A549 (cell line): ENCODE data around the gene NLRX1. TPM values are rescaled to one million over a fixed set of nuclear protein-coding genes. Genes with fewer than 3 reads are reported as not detected.

Source experiments
- ATAC-seq, 2 experiments: fragments of 200-7000 bp in 1 of 2; fragments of >200 bp in 1 of 2; cut with Nextera tagmentation in 1 of 2; cut with Tn5 transposase in 1 of 2; 3 replicates each; pipeline versions ENCODE4 v1.8.0 to v1.9.1; 2018 to 2020; ENCODE audit warnings: mild to moderate bottlenecking in 1 of 2, moderate library complexity in 1 of 2
- CTCF ChIA-PET: fragments of 300-600 bp; sonication (Branson Sonifier 250); formaldehyde crosslinking; extraction: SDS; loops from one replicate; lab custom pipeline; 2021; ENCODE audit warnings: antibody characterized with exemption, inconsistent platforms; lab: Yijun Ruan, JAX
- POLR2A ChIA-PET: fragments of 350-600 bp; formaldehyde crosslinking; extraction: SDS; loops from one replicate; lab custom pipeline; 2021; ENCODE audit warnings: antibody characterized with exemption, inconsistent platforms; lab: Yijun Ruan, JAX
- DNase-seq, 2 experiments: peaks; one replicate each; pipeline versions ENCODE4 v3.0.0 to v3.0.0-alpha.2; 2011 to 2016; ENCODE audit warnings: low read depth in 1 of 2, low spot score in 1 of 2
- FAIRE-seq: peaks from 2 replicates; lab custom pipeline; 2011; peaks lifted over from hg19 to GRCh38; lab: Jason Lieb, UNC
- H3K27ac ChIP-seq, 2 experiments: fragments of >200 bp; sonication (Bioruptor Twin); formaldehyde crosslinking; 3 replicates each; pipeline ENCODE4 v1.5.1; 2016 to 2017
- H3K4me1 ChIP-seq: fragments of >200 bp; sonication (Bioruptor Twin); formaldehyde crosslinking; 3 replicates; pipeline ENCODE4 v1.6.1; 2016
- H3K4me2 ChIP-seq: fragments of >200 bp; sonication (Bioruptor Twin); formaldehyde crosslinking; 3 replicates; pipeline ENCODE4 v1.6.1; 2016
- H3K4me3 ChIP-seq: fragments of >200 bp; sonication (Bioruptor Twin); formaldehyde crosslinking; 3 replicates; pipeline ENCODE4 v1.5.1; 2016
- H3K9me3 ChIP-seq: fragments of >200 bp; sonication (Bioruptor Twin); formaldehyde crosslinking; 3 replicates; pipeline ENCODE4 v1.6.1; 2016
- CBX2 ChIP-seq: fragments of 200-600 bp; sonication (generic); IDR thresholded peaks from 2 replicates; pipeline ENCODE4 v1.6.1; 2016; ENCODE audit warnings: low read depth, mild to moderate bottlenecking, borderline replicate concordance
- CBX8 ChIP-seq: fragments of 200-600 bp; sonication (generic); IDR thresholded peaks from 2 replicates; pipeline ENCODE4 v1.6.1; 2016
- CEBPB ChIP-seq, 2 experiments: fragments of >200 bp in 1 of 2; sonication (Bioruptor Twin) in 1 of 2; formaldehyde crosslinking in 1 of 2; IDR thresholded peaks; 2 replicates each; pipeline ENCODE4 v1.6.1; 2012 to 2016
- CHD4 ChIP-seq: fragments of 200-600 bp; sonication (generic); IDR thresholded peaks from 2 replicates; pipeline ENCODE4 v1.6.1; 2016; ENCODE audit warnings: antibody characterized with exemption, mild to moderate bottlenecking, borderline replicate concordance
- CTCF ChIP-seq: fragments of >200 bp; sonication (Bioruptor Twin); formaldehyde crosslinking; IDR thresholded peaks from 3 replicates; pipeline ENCODE4 v1.5.1; 2016
- ELK1 ChIP-seq: fragments of 150-350 bp; IDR thresholded peaks from 2 replicates; pipeline ENCODE4 v1.6.1; 2014; ENCODE audit warnings: low read depth, mild to moderate bottlenecking, low read length
- EP300 ChIP-seq, 2 experiments: fragments of >200 bp; sonication (Bioruptor Twin); formaldehyde crosslinking; IDR thresholded peaks; 2 replicates in 1 of 2; 3 replicates in 1 of 2; pipeline ENCODE4 v1.6.1; 2016 to 2017
- ESRRA ChIP-seq: fragments of 150-350 bp; IDR thresholded peaks from 2 replicates; pipeline ENCODE4 v1.6.1; 2014; ENCODE audit warnings: mild to moderate bottlenecking, low read length, borderline replicate concordance
- FOSB ChIP-seq: fragments of 250-450 bp; sonication (Bioruptor Pico); IDR thresholded peaks from 2 replicates; pipeline ENCODE4 v1.5.0; 2020; ENCODE audit warnings: mild to moderate bottlenecking, moderate library complexity
- FOXS1 ChIP-seq: fragments of 250-450 bp; sonication (Bioruptor Pico); IDR thresholded peaks from 2 replicates; pipeline ENCODE4 v1.5.0; 2020; ENCODE audit warnings: mild to moderate bottlenecking, moderate library complexity
- HDAC2 ChIP-seq: fragments of 200-600 bp; sonication (generic); IDR thresholded peaks from 2 replicates; pipeline ENCODE4 v1.6.1; 2016
- HES2 ChIP-seq: fragments of >200 bp; sonication (Bioruptor Twin); formaldehyde crosslinking; IDR thresholded peaks from 2 replicates; pipeline ENCODE4 v1.6.1; 2016
- HEYL ChIP-seq: fragments of 250-450 bp; sonication (Bioruptor Pico); IDR thresholded peaks from 2 replicates; pipeline ENCODE4 v1.8.0; 2021; ENCODE audit warnings: mild to moderate bottlenecking, moderate library complexity
- HOXB13 ChIP-seq: fragments of 250-450 bp; sonication (Bioruptor Pico); IDR thresholded peaks from 2 replicates; pipeline ENCODE4 v1.5.0; 2020; ENCODE audit warnings: low read depth, mild to moderate bottlenecking, moderate library complexity
- HOXB5 ChIP-seq: fragments of 250-450 bp; sonication (Bioruptor Pico); IDR thresholded peaks from 2 replicates; pipeline ENCODE4 v1.5.0; 2020; ENCODE audit warnings: mild to moderate bottlenecking, moderate library complexity
- JUN ChIP-seq, 2 experiments: fragments of >200 bp; sonication (Bioruptor Twin); formaldehyde crosslinking; IDR thresholded peaks; 2 replicates in 1 of 2; 3 replicates in 1 of 2; pipeline ENCODE4 v1.6.1; 2016 to 2017
- JUNB ChIP-seq: fragments of >200 bp; sonication (Bioruptor Twin); formaldehyde crosslinking; IDR thresholded peaks from 2 replicates; pipeline ENCODE4 v1.6.1; 2016
- KDM5A ChIP-seq: fragments of 200-600 bp; sonication (generic); IDR thresholded peaks from 2 replicates; pipeline ENCODE4 v1.6.1; 2016; ENCODE audit warnings: antibody characterized with exemption, mild to moderate bottlenecking
- MAFK ChIP-seq: fragments of 450-650 bp; IDR thresholded peaks from 2 replicates; pipeline ENCODE4 v1.6.1; 2014; ENCODE audit not compliant: partially characterized antibody
- MAX ChIP-seq: IDR thresholded peaks from 2 replicates; pipeline ENCODE4 v1.6.1; 2012
- NFE2L2 ChIP-seq: fragments of 150-350 bp; conservative IDR thresholded peaks from 2 replicates; pipeline ENCODE4 v1.6.1; 2014; ENCODE audit warnings: low read length
- PHF8 ChIP-seq: fragments of 200-600 bp; sonication (generic); IDR thresholded peaks from 2 replicates; pipeline ENCODE4 v1.6.1; 2016; ENCODE audit warnings: low read depth, mild to moderate bottlenecking, antibody characterized with exemption, moderate library complexity, borderline replicate concordance
- POLR2A ChIP-seq: IDR thresholded peaks from 2 replicates; pipeline ENCODE4 v1.6.1; 2012; ENCODE audit warnings: mild to moderate bottlenecking, low read length
- RNF2 ChIP-seq: fragments of 200-600 bp; sonication (generic); IDR thresholded peaks from 2 replicates; pipeline ENCODE4 v1.6.1; 2016; ENCODE audit warnings: low read depth, mild to moderate bottlenecking, antibody characterized with exemption, moderate library complexity, borderline replicate concordance
- TP53 ChIP-seq: fragments of 250-450 bp; sonication (Bioruptor Pico); IDR thresholded peaks from 2 replicates; pipeline ENCODE4 v1.5.0; 2021; ENCODE audit warnings: mild to moderate bottlenecking, moderate library complexity
- ZC3H11A ChIP-seq: fragments of 450-650 bp; IDR thresholded peaks from 2 replicates; pipeline ENCODE4 v1.6.1; 2014; ENCODE audit warnings: antibody characterized with exemption, mild to moderate bottlenecking
- WGBS: methylation state at CpG from one replicate; pipeline ENCODE4 v1.1.6; 2017; ENCODE audit errors: missing lambda C conversion rate; 5-methylcytosine and 5-hydroxymethylcytosine counted together
- polyA plus RNA-seq, 4 experiments: library from polyadenylated mRNA; depleted of rRNA in 3 of 4; stranded (reverse); fragments of >200 nt; fragmentation: RNase III in 1 of 4; extraction: RNeasy Plus Mini Kit Qiagen cat#74134 plus additional on column Dnase treatment in 1 of 4; gene quantifications; 2 replicates in 3 of 4; 3 replicates in 1 of 4; pipeline ENCODE4 v1.2.3, GENCODE V29; 2011 to 2017

NLRX1 gene
- polyA plus RNA-seq, 2 of the 4 experiments (the other 2 are of a cell fraction), result 8.4 to 8.5 TPM

GRCh38 chr11:119145551-119145950 lies 23.0 kb upstream of the NLRX1 start:
- no peak for FAIRE-seq
- POLR2A ChIA-PET, result no interaction called here
- no peak for ATAC-seq

GRCh38 chr11:119147604-119148333 lies 20.8 kb upstream of the NLRX1 start:
- no peak for DNase-seq

More at GRCh38 chr11:119145551-119145950, 23.0 kb upstream of the NLRX1 start:
- no peak for TF ChIP-seq HDAC2
- no peak for TF ChIP-seq CTCF
- TF ChIP-seq HOXB13 (CRISPR knock-in tag), result no peak
- no peak for TF ChIP-seq CBX2
- TF ChIP-seq MAFK, result no peak
- no peak for TF ChIP-seq ZC3H11A
- no peak for TF ChIP-seq EP300 (IDR thresholded peaks at IDR 0.05)
- DNase-seq, result no peak
- H3K9me3 ChIP-seq, result no peaks in the 10 kb centered on the region
- H3K4me1 ChIP-seq, result 0 out of 3 replicates have a peak, but pooled peaks cover 4% of the 10 kb centered on the region
- WGBS, result 33% methylated on average over 3 of the region's 3 CpGs
- H3K4me3 ChIP-seq, result no peak overlapping the region
- H3K4me2 ChIP-seq, result no peak overlapping the region
- CTCF ChIA-PET, result interaction anchor here (0.7 to 2.6 kb wide), 19 partner anchors 8 to 262 kb away, joined by 3 to 13 read pairs (median 5); partner anchors contain the start of gene NHERF4
- H3K27ac ChIP-seq, result no peak overlapping the region

GRCh38 chr11:119148720-119149017 lies 19.9 kb upstream of the NLRX1 start:
- ChIA-PET POLR2A (no interaction called here), CTCF (interaction anchor here (0.9 to 7.2 kb wide), 4 partner anchors 8 to 136 kb away, joined by 3 to 39 read pairs (median 4); no protein-coding TSS in a partner anchor)
- H3K4me3 ChIP-seq, result peak overlapping the region; percentile 51
- H3K27ac ChIP-seq, result peak overlapping the region; percentile 54 to 85
- 0 out of 4 replicates have a peak, but pooled peaks of 1 of the 2 experiments have one; percentile 14 for TF ChIP-seq CEBPB (IDR thresholded peaks at IDR 0.05)
- no peak for TF ChIP-seq KDM5A
- 0 out of 3 replicates have a peak, but pooled peaks cover 4% of the 10 kb centered on the region for H3K4me1 ChIP-seq
- H3K4me2 ChIP-seq, result peak overlapping the region; percentile 90
- H3K9me3 ChIP-seq, result no peaks in the 10 kb centered on the region
- FAIRE-seq, result no peak
- no peak for DNase-seq
- 0 out of 6 replicates have a peak, but pooled peaks of 1 of the 2 experiments have one; percentile 15 for ATAC-seq
- 4% methylated on average over 5 of the region's 16 CpGs for WGBS

More at GRCh38 chr11:119147604-119148333, 20.8 kb upstream of the NLRX1 start:
- 71% methylated on average over 4 of the region's 6 CpGs for WGBS
- ATAC-seq (no peak), FAIRE-seq (no peak)
- no peak for TF ChIP-seq TP53
- POLR2A ChIA-PET, result no interaction called here
- Histone ChIP-seq H3K4me3 (no peak overlapping the region), H3K27ac (no peak overlapping the region), H3K4me2 (no peak overlapping the region), H3K9me3 (no peaks in the 10 kb centered on the region), H3K4me1 (0 out of 3 replicates have a peak, but pooled peaks cover 4% of the 10 kb centered on the region)
- CTCF ChIA-PET, result interaction anchor here (1.2 to 7.2 kb wide), 4 partner anchors 9 to 191 kb away, joined by 3 to 39 read pairs (median 4); no protein-coding TSS in a partner anchor

- CTCF ChIA-PET, result interaction anchor here (0.9 to 7.2 kb wide), 4 partner anchors 8 to 135 kb away, joined by 3 to 39 read pairs (median 4); partner anchors contain the start of gene DPAGT1
- no peak for TF ChIP-seq JUNB
- no peak for TF ChIP-seq HOXB5 (CRISPR knock-in tag)
- no peak for TF ChIP-seq HES2
- no peak for TF ChIP-seq NFE2L2
- no peak for TF ChIP-seq HEYL (CRISPR knock-in tag)
- TF ChIP-seq POLR2A, result no peak
- TF ChIP-seq CHD4, result no peak
- TF ChIP-seq ESRRA, result no peak
- TF ChIP-seq PHF8, result no peak
- no peak for TF ChIP-seq JUN (IDR thresholded peaks at IDR 0.05)
- TF ChIP-seq KDM5A, result no peak
- no peak for TF ChIP-seq RNF2
- TF ChIP-seq FOSB, result no peak
- TF ChIP-seq FOXS1 (CRISPR knock-in tag), result no peak
- TF ChIP-seq CBX8, result no peak
- no peak for TF ChIP-seq ELK1
- TF ChIP-seq MAX, result no peak
These were observed 19.3 kb upstream of the NLRX1 start, which contains the start of gene ABCG4 for GRCh38 chr11:119149018-119149785. ABCG4 (plus strand) TSS chr11:119149052; CDS start chr11:119149966, 914 bp downstream.

More at GRCh38 chr11:119149018-119149785, 19.3 kb upstream of the NLRX1 start, which contains the start of gene ABCG4:
- peak within 1 kb of the TSS; percentile 51 for H3K4me3 ChIP-seq
- no peaks in the 10 kb centered on the region for H3K9me3 ChIP-seq
- 40% methylated on average over 1 of the region's 73 CpGs for WGBS
- DNase-seq, result no peak
- peak; percentile 60 to 63 for ATAC-seq
- POLR2A ChIA-PET, result no interaction called here
- H3K4me1 ChIP-seq, result 0 out of 3 replicates have a peak, but pooled peaks cover 4% of the 10 kb centered on the region
- FAIRE-seq, result no peak
- H3K4me2 ChIP-seq, result peak within 1 kb of the TSS; percentile 90
- H3K27ac ChIP-seq, result peak within 1 kb of the TSS; percentile 54 to 85
